Measurements from ENCODE around the gene ARCN1. TPM values are rescaled to one million over a fixed set of nuclear protein-coding genes. Genes with fewer than 3 reads are reported as not detected.

Gene ARCN1
- total and polyA plus RNA-seq, 2 donors (not counting 3 experiments of a cell fraction or from before 2014, with no cell fraction given) = 172 to 180 TPM

DNA sequence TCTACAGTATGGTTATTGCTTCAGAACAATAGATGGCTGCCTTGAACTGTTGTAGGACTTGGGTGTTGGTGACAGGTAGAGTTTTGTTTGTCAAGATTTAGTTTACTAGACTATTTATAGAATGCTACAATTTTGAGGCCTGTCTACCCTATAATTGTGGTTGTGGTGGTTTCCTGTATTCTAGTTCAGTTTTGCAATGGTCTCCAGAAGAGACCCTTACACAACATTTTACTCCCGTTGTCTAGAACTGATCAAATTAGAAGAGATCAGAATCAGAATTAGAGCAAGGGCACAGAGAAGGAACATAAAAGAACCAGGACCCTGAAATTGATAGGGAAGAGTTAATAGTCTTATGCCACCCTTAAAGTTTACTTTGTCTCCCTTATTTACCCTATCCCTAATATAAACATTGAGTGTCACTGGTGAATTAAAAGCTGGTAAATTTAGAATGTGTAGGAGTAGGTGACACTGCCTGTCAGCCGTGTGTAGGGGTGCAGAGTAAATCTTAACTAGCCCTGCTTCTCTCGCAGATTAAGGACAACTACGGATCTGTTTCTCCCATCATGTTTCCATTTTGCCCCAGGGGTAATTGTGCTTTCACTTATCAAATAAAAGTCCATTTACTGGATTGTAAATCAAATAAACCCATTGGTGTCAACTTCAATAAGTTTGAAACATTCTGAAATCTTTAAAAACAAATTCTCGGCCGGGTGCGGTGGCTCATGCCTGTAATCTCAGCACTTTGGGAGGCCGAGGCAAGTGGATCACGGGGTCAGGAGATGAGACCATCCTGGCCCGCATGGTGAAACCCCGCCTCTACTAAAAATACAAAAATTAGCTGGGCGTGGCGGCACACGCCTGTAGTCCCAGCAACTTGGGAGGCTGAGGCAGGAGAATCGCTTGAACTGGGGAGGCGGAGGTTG is 24.3 kb downstream of the ARCN1 start:
- H3K4me1 ChIP-seq (ENCODE audit: control insufficient read depth, extremely low read depth, insufficient read depth, low read length) = no peaks in the 10 kb centered on the region
- ChIA-PET POLR2A (no interaction called here), CTCF (interaction anchor here (1.1 to 5.4 kb wide), 2 partner anchors 10 kb away, joined by 4 to 82 read pairs; partner anchors contain the start of gene PHLDB1)
- peaks cover 3% of the 10 kb centered on the region for H3K79me2 ChIP-seq (ENCODE audit: control insufficient read depth, insufficient read depth, low read length)
- TF ChIP-seq MYC (IDR thresholded peaks at IDR 0.05; ENCODE audit: low read depth, low read length) (no peak), POLR2A (IDR thresholded peaks at IDR 0.05; ENCODE audit: low read depth, low read length) (no peak), FOS (IDR thresholded peaks at IDR 0.05; ENCODE audit: borderline replicate concordance, insufficient read depth, low read length) (no peak), POLR2AphosphoS5 (IDR thresholded peaks at IDR 0.05; ENCODE audit: insufficient read depth, low read depth, low read length) (no peak), JUN (IDR thresholded peaks at IDR 0.05; ENCODE audit: borderline replicate concordance, insufficient read depth, insufficient read length, low read depth) (no peak), GATA2 (IDR thresholded peaks at IDR 0.05; ENCODE audit: insufficient read depth, insufficient read length, low read depth, low read length) (no peak), EZH2 (IDR thresholded peaks at IDR 0.05; ENCODE audit: borderline replicate concordance, low read depth, low read length, severe bottlenecking) (no peak)
- TF ChIP-seq, protein P1, sequence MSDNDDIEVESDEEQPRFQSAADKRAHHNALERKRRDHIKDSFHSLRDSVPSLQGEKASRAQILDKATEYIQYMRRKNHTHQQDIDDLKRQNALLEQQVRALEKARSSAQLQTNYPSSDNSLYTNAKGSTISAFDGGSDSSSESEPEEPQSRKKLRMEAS (IDR thresholded peaks at IDR 0.05; ENCODE audit: insufficient read depth, insufficient read length) = no peak
- TF ChIP-seq, protein P2, sequence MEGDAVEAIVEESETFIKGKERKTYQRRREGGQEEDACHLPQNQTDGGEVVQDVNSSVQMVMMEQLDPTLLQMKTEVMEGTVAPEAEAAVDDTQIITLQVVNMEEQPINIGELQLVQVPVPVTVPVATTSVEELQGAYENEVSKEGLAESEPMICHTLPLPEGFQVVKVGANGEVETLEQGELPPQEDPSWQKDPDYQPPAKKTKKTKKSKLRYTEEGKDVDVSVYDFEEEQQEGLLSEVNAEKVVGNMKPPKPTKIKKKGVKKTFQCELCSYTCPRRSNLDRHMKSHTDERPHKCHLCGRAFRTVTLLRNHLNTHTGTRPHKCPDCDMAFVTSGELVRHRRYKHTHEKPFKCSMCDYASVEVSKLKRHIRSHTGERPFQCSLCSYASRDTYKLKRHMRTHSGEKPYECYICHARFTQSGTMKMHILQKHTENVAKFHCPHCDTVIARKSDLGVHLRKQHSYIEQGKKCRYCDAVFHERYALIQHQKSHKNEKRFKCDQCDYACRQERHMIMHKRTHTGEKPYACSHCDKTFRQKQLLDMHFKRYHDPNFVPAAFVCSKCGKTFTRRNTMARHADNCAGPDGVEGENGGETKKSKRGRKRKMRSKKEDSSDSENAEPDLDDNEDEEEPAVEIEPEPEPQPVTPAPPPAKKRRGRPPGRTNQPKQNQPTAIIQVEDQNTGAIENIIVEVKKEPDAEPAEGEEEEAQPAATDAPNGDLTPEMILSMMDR (IDR thresholded peaks at IDR 0.05; ENCODE audit: extremely low read depth in 1 of 2, insufficient read depth in 1 of 2, low read depth in 1 of 2, low read length in 2 of 2) = no peak
- no peak overlapping the region for H3K4me3 ChIP-seq (replicated peaks in 1 of 3; ENCODE audit: insufficient read depth in 1 of 3, low read depth in 1 of 3, low read length in 3 of 3)
- BruUV-seq (replicated peaks) = no TSS peak
- no peaks in the 10 kb centered on the region for H3K27me3 ChIP-seq (ENCODE audit: control insufficient read depth in 2 of 2, insufficient read depth in 2 of 2, low read length in 2 of 2)
- no peaks in the 10 kb centered on the region for H3K9me1 ChIP-seq (replicated peaks; ENCODE audit: control insufficient read depth, extremely low read depth, insufficient read depth, low read length)
- H3K4me2 ChIP-seq (ENCODE audit: insufficient read depth, low read length) = no peak overlapping the region
- dilution Hi-C loops (cut with MboI; ENCODE audit: extremely low pct_ligation_motif_present, low sequenced_read_pairs) = no loop called here
- H3K9ac ChIP-seq (replicated peaks; ENCODE audit: extremely low read depth, insufficient read depth, low read length) = no peak overlapping the region
- no peak overlapping the region for H3K27ac ChIP-seq (ENCODE audit: insufficient read depth, low read depth, low read length)
- H2AFZ ChIP-seq (ENCODE audit: low read depth, low read length) = no peak overlapping the region
- H3K9me3 ChIP-seq (replicated peaks; ENCODE audit: control insufficient read depth, insufficient read depth, low read length) = no peaks in the 10 kb centered on the region
- no peak for DNase-seq (ENCODE audit: low read depth, low spot score)
- peaks cover 24 to 32% of the 10 kb centered on the region in 2 experiments for H3K36me3 ChIP-seq (ENCODE audit: control insufficient read depth in 2 of 2, extremely low read depth in 1 of 2, insufficient read depth in 2 of 2, low read length in 2 of 2)
- H4K20me1 ChIP-seq (replicated peaks; ENCODE audit: control insufficient read depth, extremely low read depth, insufficient read depth, low read length) = no peaks in the 10 kb centered on the region
- no peak for FAIRE-seq
- intact Hi-C loops (cut with micrococcal nuclease) = no loop called here

Data from endothelial cell of umbilical vein (primary cell).